ENCODE data around the gene FYB2. TPM values are rescaled to one million over a fixed set of nuclear protein-coding genes. Genes with fewer than 3 reads are reported as not detected.
A peak's percentile ranks its signal among the peaks of the same experiment; 100 is the strongest.

Gene FYB2
- total RNA-seq, 1 donor from 2014 or later = not detected

DNA sequence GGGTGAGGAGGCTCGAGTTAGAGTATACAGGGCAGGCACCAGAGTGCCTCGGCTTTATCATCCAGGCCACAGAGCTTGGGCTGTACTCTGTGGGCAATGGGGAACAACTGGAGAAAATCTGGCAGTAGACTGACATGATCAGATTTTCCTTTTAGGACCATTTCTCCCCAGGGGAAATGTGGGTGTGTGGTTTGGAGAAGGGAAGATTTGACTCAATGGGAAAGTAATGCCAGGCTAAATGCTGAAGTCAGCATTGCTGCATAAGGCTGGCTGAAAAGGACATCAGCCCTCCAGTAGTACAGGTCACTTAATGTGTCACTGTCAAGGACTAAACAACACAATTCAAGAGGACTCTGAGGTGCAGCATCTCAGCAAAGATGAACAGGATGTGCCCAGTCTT, 5.0 kb downstream of the FYB2 start:
- H3K27me3 ChIP-seq (ENCODE audit: control insufficient read depth, insufficient read depth, low read length) = no peaks in the 10 kb centered on the region
- no peak overlapping the region for H3K4me3 ChIP-seq (ENCODE audit: low read depth, low read length)
- no peak for DNase-seq (ENCODE audit: low read depth)
- no peaks in the 10 kb centered on the region for H3K36me3 ChIP-seq (ENCODE audit: control insufficient read depth, insufficient read depth, low read length)
- TF ChIP-seq, protein P1, sequence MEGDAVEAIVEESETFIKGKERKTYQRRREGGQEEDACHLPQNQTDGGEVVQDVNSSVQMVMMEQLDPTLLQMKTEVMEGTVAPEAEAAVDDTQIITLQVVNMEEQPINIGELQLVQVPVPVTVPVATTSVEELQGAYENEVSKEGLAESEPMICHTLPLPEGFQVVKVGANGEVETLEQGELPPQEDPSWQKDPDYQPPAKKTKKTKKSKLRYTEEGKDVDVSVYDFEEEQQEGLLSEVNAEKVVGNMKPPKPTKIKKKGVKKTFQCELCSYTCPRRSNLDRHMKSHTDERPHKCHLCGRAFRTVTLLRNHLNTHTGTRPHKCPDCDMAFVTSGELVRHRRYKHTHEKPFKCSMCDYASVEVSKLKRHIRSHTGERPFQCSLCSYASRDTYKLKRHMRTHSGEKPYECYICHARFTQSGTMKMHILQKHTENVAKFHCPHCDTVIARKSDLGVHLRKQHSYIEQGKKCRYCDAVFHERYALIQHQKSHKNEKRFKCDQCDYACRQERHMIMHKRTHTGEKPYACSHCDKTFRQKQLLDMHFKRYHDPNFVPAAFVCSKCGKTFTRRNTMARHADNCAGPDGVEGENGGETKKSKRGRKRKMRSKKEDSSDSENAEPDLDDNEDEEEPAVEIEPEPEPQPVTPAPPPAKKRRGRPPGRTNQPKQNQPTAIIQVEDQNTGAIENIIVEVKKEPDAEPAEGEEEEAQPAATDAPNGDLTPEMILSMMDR (IDR thresholded peaks at IDR 0.05; ENCODE audit: insufficient read depth, low read length, poor library complexity, severe bottlenecking) = no peak

DNA sequence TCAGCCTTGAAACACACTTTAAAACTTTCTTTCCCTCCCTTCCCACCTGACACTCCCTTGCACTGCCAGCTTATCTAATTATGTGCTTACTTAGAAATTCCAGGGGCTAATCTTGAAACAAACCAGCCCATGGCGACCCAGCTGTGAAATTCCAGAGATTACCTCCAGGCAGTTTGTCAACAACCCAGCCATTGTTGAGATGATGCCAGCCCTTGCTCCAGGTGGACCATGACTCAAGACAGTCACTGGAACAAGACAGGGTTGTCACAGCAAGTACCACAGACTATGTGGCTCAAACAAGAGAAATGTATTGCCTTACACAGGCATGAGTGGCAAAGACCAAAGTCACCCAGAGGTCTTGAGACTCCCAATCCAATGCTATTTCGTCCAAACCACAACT, 7.9 kb downstream of the FYB2 start:
- TF ChIP-seq, protein P1 (IDR thresholded peaks at IDR 0.05; ENCODE audit: insufficient read depth, low read length, poor library complexity, severe bottlenecking) = no peak
- H3K4me3 ChIP-seq (ENCODE audit: low read depth, low read length) = no peak overlapping the region
- no peak for DNase-seq (ENCODE audit: low read depth)

DNA sequence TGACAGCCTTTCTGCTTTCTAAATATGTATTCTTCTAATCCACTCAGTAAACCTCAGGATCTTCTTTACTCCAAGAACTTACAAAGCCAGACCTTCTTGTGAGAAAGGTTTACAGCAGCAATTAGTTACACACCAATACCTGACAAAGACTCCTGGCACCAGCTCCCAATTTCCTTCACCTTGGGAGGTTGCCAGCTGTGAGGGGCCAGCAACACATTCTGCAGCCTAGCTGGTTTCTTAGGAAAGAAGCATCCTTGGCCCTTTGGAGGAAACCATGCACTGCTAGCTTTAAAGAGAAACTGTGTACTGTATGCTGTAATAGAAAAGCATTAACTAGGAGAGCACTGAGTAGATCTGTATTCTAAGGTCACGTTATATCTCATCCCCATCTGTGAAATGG, 10.8 kb downstream of the FYB2 start:
- TF ChIP-seq, protein P1 (IDR thresholded peaks at IDR 0.05; ENCODE audit: insufficient read depth, low read length, poor library complexity, severe bottlenecking) = no peak
- Histone ChIP-seq H3K4me3 (ENCODE audit: low read depth, low read length) (no peak overlapping the region), H3K36me3 (ENCODE audit: control insufficient read depth, insufficient read depth, low read length) (no peaks in the 10 kb centered on the region), H3K27me3 (ENCODE audit: control insufficient read depth, insufficient read depth, low read length) (no peaks in the 10 kb centered on the region)
- DNase-seq (ENCODE audit: low read depth) = no peak

More for the DNA sequence above, 7.9 kb downstream of the FYB2 start:
- no peaks in the 10 kb centered on the region for H3K27me3 ChIP-seq (ENCODE audit: control insufficient read depth, insufficient read depth, low read length)
- H3K36me3 ChIP-seq (ENCODE audit: control insufficient read depth, insufficient read depth, low read length) = no peaks in the 10 kb centered on the region

DNA sequence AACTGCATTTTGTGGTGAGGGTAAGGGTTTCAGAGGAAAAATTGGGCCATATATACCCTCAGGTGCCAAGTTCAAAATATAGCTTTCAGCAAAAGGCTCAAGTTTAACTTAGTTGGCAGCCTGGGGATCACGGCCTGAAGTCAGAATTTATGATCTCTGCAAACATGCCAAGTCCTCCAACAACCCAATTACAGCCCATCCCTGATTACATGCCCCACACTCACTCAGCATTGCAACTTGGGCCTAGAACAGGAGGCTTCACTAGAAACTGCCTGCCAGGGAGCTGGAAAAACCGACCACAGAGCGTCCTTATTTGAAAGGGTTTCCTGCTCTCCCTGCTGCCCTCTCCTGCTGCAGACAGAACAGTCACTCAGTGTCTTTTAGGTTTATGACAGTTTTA, 12.4 kb downstream of the FYB2 start:
- Histone ChIP-seq H3K4me3 (ENCODE audit: low read depth, low read length) (no peak overlapping the region), H3K27me3 (ENCODE audit: control insufficient read depth, insufficient read depth, low read length) (no peaks in the 10 kb centered on the region), H3K36me3 (ENCODE audit: control insufficient read depth, insufficient read depth, low read length) (no peaks in the 10 kb centered on the region)
- TF ChIP-seq, protein P1 (IDR thresholded peaks at IDR 0.05; ENCODE audit: insufficient read depth, low read length, poor library complexity, severe bottlenecking) = peak; percentile 4
- DNase-seq (ENCODE audit: low read depth) = no peak

DNA sequence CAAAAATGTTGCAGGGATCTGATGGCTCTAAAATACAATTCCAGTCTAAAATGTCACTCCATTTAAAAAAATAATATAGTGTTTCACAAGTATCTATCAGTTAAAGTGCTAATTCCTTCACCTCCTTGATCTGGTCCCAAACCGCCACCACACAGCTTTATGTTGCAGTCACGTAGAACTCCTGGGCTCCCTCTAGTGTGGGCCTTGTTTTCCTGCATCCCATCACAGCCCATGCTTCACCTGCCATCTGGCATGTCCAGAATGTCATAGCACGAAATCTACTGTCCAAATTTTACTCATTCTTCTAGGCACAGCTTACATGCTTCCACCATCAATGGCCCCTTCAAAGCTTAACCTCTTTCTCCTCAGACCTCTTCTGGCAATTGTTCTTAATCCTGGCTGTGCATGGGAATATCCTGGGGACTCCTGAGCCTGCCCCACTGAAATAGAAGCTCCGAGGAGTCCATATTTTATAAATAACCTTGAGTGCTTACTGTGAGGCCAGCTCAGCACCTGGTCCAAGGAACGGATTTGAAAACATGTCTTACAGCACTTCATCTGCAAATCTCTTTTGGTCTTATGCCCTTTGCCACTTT, 15.5 kb downstream of the FYB2 start:
- Histone ChIP-seq H3K36me3 (ENCODE audit: control insufficient read depth, insufficient read depth, low read length) (no peaks in the 10 kb centered on the region), H3K27me3 (ENCODE audit: control insufficient read depth, insufficient read depth, low read length) (no peaks in the 10 kb centered on the region), H3K4me3 (ENCODE audit: low read depth, low read length) (no peak overlapping the region)
- no peak for DNase-seq (ENCODE audit: low read depth)
- TF ChIP-seq, protein P1 (IDR thresholded peaks at IDR 0.05; ENCODE audit: insufficient read depth, low read length, poor library complexity, severe bottlenecking) = peak; percentile 81
